22Rv1 (cell line): ENCODE results near the gene FAM234B.

Source experiments
- H3K27ac ChIP-seq: fragments of 450-650 bp; 2 replicates; pipeline ENCODE4 v1.5.1; 2017
- CTCF ChIP-seq: fragments of 450-650 bp; IDR thresholded peaks from 2 replicates; pipeline ENCODE4 v1.5.1; 2017; ENCODE audit warnings: mild to moderate bottlenecking
- ZFX ChIP-seq: fragments of 450-650 bp; IDR thresholded peaks from 2 replicates; pipeline ENCODE4 v1.6.1; 2017; ENCODE audit warnings: antibody characterized with exemption, borderline replicate concordance

The FAM234B gene

GRCh38 chr12:13090054-13090453 is 45.9 kb downstream of the FAM234B start:
- no peak overlapping the region for H3K27ac ChIP-seq
- TF ChIP-seq CTCF (no peak), ZFX (no peak)

- no peak for TF ChIP-seq CTCF
- TF ChIP-seq ZFX: no peak
- H3K27ac ChIP-seq: no peak overlapping the region
These were observed 47.7 kb downstream of the FAM234B start for GRCh38 chr12:13091832-13092231.

GRCh38 chr12:13093191-13093847 is 49.1 kb downstream of the FAM234B start:
- H3K27ac ChIP-seq: no peak overlapping the region
- no peak for TF ChIP-seq CTCF
- no peak for TF ChIP-seq ZFX

GRCh38 chr12:13093848-13094220 is 49.7 kb downstream of the FAM234B start:
- no peak for TF ChIP-seq ZFX
- TF ChIP-seq CTCF: no peak

GRCh38 chr12:13094367-13094766 is 50.2 kb downstream of the FAM234B start:
- no peak overlapping the region for H3K27ac ChIP-seq
- TF ChIP-seq ZFX (no peak), CTCF (no peak)

More at GRCh38 chr12:13093848-13094220, 49.7 kb downstream of the FAM234B start:
- no peak overlapping the region for H3K27ac ChIP-seq

- no peak overlapping the region for H3K27ac ChIP-seq
- TF ChIP-seq CTCF (no peak), ZFX (no peak)
These were observed 51.2 kb downstream of the FAM234B start for GRCh38 chr12:13095266-13095995.

GRCh38 chr12:13097491-13098011 is 53.4 kb downstream of the FAM234B start:
- H3K27ac ChIP-seq: 0 out of 2 replicates have a peak overlapping the region, but pooled peaks have one; percentile 90
- TF ChIP-seq CTCF (no peak), ZFX (no peak)
